T-cell (primary cell): Measurements from ENCODE around the gene WNT3A. TPM values are rescaled to one million over a fixed set of nuclear protein-coding genes. Genes with fewer than 3 reads are reported as not detected.
"Not testable (repeated sequence)": the region's sequence is repeated elsewhere in the genome, so short reads cannot be mapped to it uniquely, and the experiment has no call there.

ENCODE experiments used
- ATAC-seq, 4 experiments: fragments of 200-7000 bp in 3 of 4; fragments of 150-1000 bp in 1 of 4; cut with Tn5 transposase; replicated peaks in 1 of 4; 1 replicate in 3 of 4; 2 replicates in 1 of 4; pipeline ENCODE4 v1.10.0; 2021; ENCODE audit warnings: moderate library complexity in 3 of 4, mild to moderate bottlenecking in 2 of 4, moderate number of reproducible peaks in 1 of 4
- CTCF ChIA-PET, 2 donors: fragments of 300-600 bp; sonication (Branson Sonifier 250); formaldehyde crosslinking; loops; one replicate each; lab custom pipeline; 2022; ENCODE audit warnings: antibody characterized with exemption in 2 of 2; lab: Charles Lee
- POLR2A ChIA-PET, 2 donors: fragments of 300-600 bp; sonication (Branson Sonifier 250); formaldehyde crosslinking; loops; one replicate each; lab custom pipeline; 2022; ENCODE audit warnings: antibody characterized with exemption in 2 of 2; lab: Charles Lee
- DNase-seq, 35 experiments: peaks; one replicate each; pipeline versions ENCODE4 v3.0.0 to v3.0.0-alpha.2; 2013 to 2023
- H3K27ac ChIP-seq: one replicate; pipeline ENCODE4 v1.5.1; 2013; ENCODE audit warnings: low read length
- H3K27me3 ChIP-seq, 2 experiments: replicated peaks in 1 of 2; 1 replicate in 1 of 2; 2 replicates in 1 of 2; pipeline versions ENCODE4 v1.6.1 to v1.7.0; 2013; ENCODE audit warnings: low read length in 1 of 2, mixed read lengths in 1 of 2; ENCODE audit not compliant: control insufficient read depth in 2 of 2, insufficient read depth in 2 of 2; ENCODE audit errors: extremely low read depth in 1 of 2
- H3K36me3 ChIP-seq, 2 donors: 1 replicate in 1 of 2; 2 replicates in 1 of 2; pipeline versions ENCODE4 v1.6.1 to v1.7.0; 2013; ENCODE audit warnings: low read length in 1 of 2; ENCODE audit not compliant: control insufficient read depth in 2 of 2, insufficient read depth in 1 of 2; ENCODE audit errors: extremely low read depth in 1 of 2
- H3K4me1 ChIP-seq, 2 experiments: 1 replicate in 1 of 2; 2 replicates in 1 of 2; pipeline versions ENCODE4 v1.6.1 to v1.7.0; 2013; ENCODE audit warnings: low read length in 2 of 2, mixed read lengths in 1 of 2; ENCODE audit not compliant: insufficient read depth in 2 of 2, control insufficient read depth in 1 of 2; ENCODE audit errors: extremely low read depth in 1 of 2
- H3K4me3 ChIP-seq, 2 donors: 1 replicate in 1 of 2; 2 replicates in 1 of 2; pipeline versions ENCODE4 v1.5.1 to v1.7.0; 2013; ENCODE audit warnings: mild to moderate bottlenecking in 2 of 2, low read length in 1 of 2, moderate library complexity in 1 of 2; ENCODE audit not compliant: control insufficient read depth in 1 of 2; ENCODE audit errors: extremely low read depth in 1 of 2
- H3K9me3 ChIP-seq: 2 replicates; pipeline ENCODE4 v1.7.0; 2013
- H3K27ac Mint-ChIP-seq, 2 donors: one replicate each; pipeline ENCODE4 v1.8.0; 2020 to 2021; ENCODE audit warnings: mild to moderate bottlenecking in 2 of 2, mixed read lengths in 2 of 2
- H3K27me3 Mint-ChIP-seq, 2 donors: one replicate each; pipeline ENCODE4 v1.8.0; 2021 to 2022; ENCODE audit warnings: mixed read lengths in 2 of 2
- H3K36me3 Mint-ChIP-seq: one replicate; pipeline ENCODE4 v1.8.0; 2021; ENCODE audit warnings: mixed read lengths
- H3K4me1 Mint-ChIP-seq, 3 donors: one replicate each; pipeline ENCODE4 v1.8.0; 2020 to 2022; ENCODE audit warnings: mixed read lengths in 3 of 3, mild to moderate bottlenecking in 1 of 3
- H3K4me3 Mint-ChIP-seq, 3 donors: one replicate each; pipeline ENCODE4 v1.8.0; 2020 to 2022; ENCODE audit warnings: mild to moderate bottlenecking in 3 of 3, mixed read lengths in 3 of 3, moderate library complexity in 3 of 3
- H3K9me3 Mint-ChIP-seq, 3 donors: one replicate each; pipeline ENCODE4 v1.8.0; 2020 to 2022; ENCODE audit warnings: mixed read lengths in 3 of 3
- WGBS: methylation state at CpG from one replicate; pipeline ENCODE4 v1.1.5; 2013; ENCODE audit warnings: missing lambda C conversion rate; ENCODE audit not compliant: insufficient coverage; 5-methylcytosine and 5-hydroxymethylcytosine counted together
- total RNA-seq, 35 experiments: library from RNA in 6 of 35; stranded (reverse) in 6 of 35; fragments of 120-200 nt in 1 of 35; gene quantifications; one replicate each; pipeline versions ENCODE4 v1.2.1 to v1.2.4 and lab custom pipeline; 2013 to 2026

WNT3A gene
- total RNA-seq, 5 donors from 2014 or later (not counting 1 experiment from before 2014, with no cell fraction given): 0.10 to 0.28 TPM; not detected in 3

GRCh38 chr1:228018961-228019721, 12.3 kb downstream of the WNT3A start:
- peaks cover 0 to 3% of the 10 kb centered on the region in 2 donors for H3K27me3 Mint-ChIP-seq
- POLR2A ChIA-PET: no interaction called here
- Histone ChIP-seq H3K9me3 (no peaks in the 10 kb centered on the region), H3K4me3 (no peak overlapping the region), H3K27ac (no peak overlapping the region), H3K27me3 (peaks cover 0 to 11% of the 10 kb centered on the region in 2 experiments), H3K36me3 (no peaks in the 10 kb centered on the region), H3K4me1 (no peaks in the 10 kb centered on the region)
- no peak overlapping the region for H3K4me3 Mint-ChIP-seq
- no peak overlapping the region for H3K27ac Mint-ChIP-seq
- no peaks in the 10 kb centered on the region for H3K36me3 Mint-ChIP-seq
- ATAC-seq (no peak), DNase-seq (peak in 1 of 35 experiments; percentile 19)
- H3K4me1 Mint-ChIP-seq: no peaks in the 10 kb centered on the region
- WGBS: 68% methylated on average over 8 of the region's 9 CpGs
- CTCF ChIA-PET: no interaction called here
- no peaks in the 10 kb centered on the region for H3K9me3 Mint-ChIP-seq

GRCh38 chr1:228019722-228020083, 12.9 kb downstream of the WNT3A start:
- H3K4me3 Mint-ChIP-seq, H3K27ac Mint-ChIP-seq, ATAC-seq, H3K27me3 Mint-ChIP-seq, H3K4me3 ChIP-seq, H3K4me1 ChIP-seq, POLR2A ChIA-PET, H3K9me3 Mint-ChIP-seq, H3K36me3 ChIP-seq, CTCF ChIA-PET, H3K27ac ChIP-seq, H3K36me3 Mint-ChIP-seq, H3K4me1 Mint-ChIP-seq, H3K9me3 ChIP-seq, H3K27me3 ChIP-seq: not testable (repeated sequence)
- 90% methylated on average over 1 of the region's 5 CpGs for WGBS
- DNase-seq: peak in 1 of 35 experiments; percentile 11

GRCh38 chr1:228020686-228021354, 14.0 kb downstream of the WNT3A start:
- Histone ChIP-seq H3K27me3 (peaks cover 0 to 4% of the 10 kb centered on the region in 2 experiments), H3K9me3 (no peaks in the 10 kb centered on the region), H3K27ac (no peak overlapping the region), H3K36me3 (no peaks in the 10 kb centered on the region), H3K4me3 (no peak overlapping the region), H3K4me1 (no peaks in the 10 kb centered on the region)
- no peaks in the 10 kb centered on the region for H3K36me3 Mint-ChIP-seq
- ChIA-PET CTCF (no interaction called here), POLR2A (no interaction called here)
- no peaks in the 10 kb centered on the region for H3K9me3 Mint-ChIP-seq
- DNase-seq: peak in 1 of 35 experiments; percentile 1
- H3K27me3 Mint-ChIP-seq: peaks cover 0 to 3% of the 10 kb centered on the region in 2 donors
- no peaks in the 10 kb centered on the region for H3K4me1 Mint-ChIP-seq
- 80% methylated on average over 12 of the region's 18 CpGs for WGBS
- ATAC-seq: no peak
- H3K27ac Mint-ChIP-seq: no peak overlapping the region
- no peak overlapping the region for H3K4me3 Mint-ChIP-seq

GRCh38 chr1:228021355-228022030, 14.7 kb downstream of the WNT3A start:
- no peak overlapping the region for H3K4me3 ChIP-seq
- H3K4me1 ChIP-seq: no peaks in the 10 kb centered on the region
- POLR2A ChIA-PET: no interaction called here
- H3K27me3 ChIP-seq: no peaks in the 10 kb centered on the region
- no peaks in the 10 kb centered on the region for H3K36me3 Mint-ChIP-seq
- H3K9me3 Mint-ChIP-seq: no peaks in the 10 kb centered on the region
- no peak overlapping the region for H3K27ac Mint-ChIP-seq
- H3K4me3 Mint-ChIP-seq: no peak overlapping the region
- no peak overlapping the region for H3K27ac ChIP-seq
- 80% methylated on average over 17 of the region's 21 CpGs for WGBS
- no peaks in the 10 kb centered on the region for H3K36me3 ChIP-seq
- H3K27me3 Mint-ChIP-seq: peaks cover 0 to 3% of the 10 kb centered on the region in 2 donors
- ATAC-seq: no peak
- no peaks in the 10 kb centered on the region for H3K4me1 Mint-ChIP-seq
- DNase-seq: peak in 1 of 35 experiments; percentile 2
- CTCF ChIA-PET: no interaction called here
- H3K9me3 ChIP-seq: no peaks in the 10 kb centered on the region

GRCh38 chr1:228022571-228023293, 15.9 kb downstream of the WNT3A start:
- H3K36me3 Mint-ChIP-seq: no peaks in the 10 kb centered on the region
- 87% methylated on average over 23 of the region's 28 CpGs for WGBS
- no peak overlapping the region for H3K27ac Mint-ChIP-seq

GRCh38 chr1:228023294-228023639, 16.5 kb downstream of the WNT3A start:
- ATAC-seq (no peak), DNase-seq (no peak)
- 82% methylated on average over 2 of the region's 3 CpGs for WGBS
- Mint-ChIP-seq H3K27ac (no peak overlapping the region), H3K27me3 (peaks cover 0 to 9% of the 10 kb centered on the region in 2 donors), H3K36me3 (no peaks in the 10 kb centered on the region), H3K4me1 (no peaks in the 10 kb centered on the region), H3K4me3 (no peak overlapping the region), H3K9me3 (no peaks in the 10 kb centered on the region)
- ChIA-PET CTCF (no interaction called here), POLR2A (no interaction called here)
- Histone ChIP-seq H3K9me3 (no peaks in the 10 kb centered on the region), H3K27me3 (no peaks in the 10 kb centered on the region), H3K36me3 (no peaks in the 10 kb centered on the region), H3K4me3 (no peak overlapping the region), H3K27ac (no peak overlapping the region), H3K4me1 (no peaks in the 10 kb centered on the region)

More at GRCh38 chr1:228022571-228023293, 15.9 kb downstream of the WNT3A start:
- ChIA-PET POLR2A (no interaction called here), CTCF (interaction anchor here in 1 of 2 donors (0.6 kb wide), 1 partner anchor 383 kb away, joined by 3 read pairs; no protein-coding TSS in a partner anchor)
- Mint-ChIP-seq H3K9me3 (no peaks in the 10 kb centered on the region), H3K4me3 (no peak overlapping the region), H3K4me1 (no peaks in the 10 kb centered on the region), H3K27me3 (peaks cover 0 to 8% of the 10 kb centered on the region in 2 donors)
- no peaks in the 10 kb centered on the region for H3K27me3 ChIP-seq
- no peaks in the 10 kb centered on the region for H3K4me1 ChIP-seq
- H3K27ac ChIP-seq: no peak overlapping the region
- H3K36me3 ChIP-seq: no peaks in the 10 kb centered on the region
- ATAC-seq (no peak), DNase-seq (no peak)
- no peak overlapping the region for H3K4me3 ChIP-seq
- H3K9me3 ChIP-seq: no peaks in the 10 kb centered on the region
